Measurements from ENCODE around the gene UGT1A3.
"Not testable (repeated sequence)": the region's sequence is repeated elsewhere in the genome, so short reads cannot be mapped to it uniquely, and the experiment has no call there.

The UGT1A3 gene

DNA sequence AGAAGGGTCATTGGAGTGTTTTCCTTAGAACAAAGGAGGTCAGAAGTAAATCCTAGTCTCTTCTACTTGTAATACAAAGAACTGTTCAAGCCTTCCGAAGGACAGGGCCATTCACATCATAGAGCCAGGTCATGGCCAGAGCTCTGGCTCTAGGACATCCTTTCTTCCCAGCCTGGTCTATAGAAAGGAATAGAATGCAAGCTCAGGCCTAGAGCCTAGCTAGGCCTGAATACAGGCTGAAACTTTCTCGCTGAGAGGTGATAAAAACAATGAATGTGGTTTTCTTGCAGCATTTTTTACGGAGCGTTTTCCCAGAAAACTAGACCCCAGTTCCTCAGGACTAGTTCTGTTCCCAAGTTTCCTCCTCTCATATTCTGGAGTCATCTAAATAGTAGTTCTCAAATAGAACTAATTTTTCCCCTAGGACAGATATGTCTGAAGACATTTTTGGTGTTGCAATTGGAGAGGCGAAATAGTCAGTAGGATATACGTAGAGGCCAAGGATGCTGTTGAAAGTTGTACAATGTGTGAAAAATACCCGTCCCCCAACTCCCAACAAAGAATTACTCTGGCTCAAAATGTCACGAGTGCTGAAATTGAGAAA lies 29.3 kb upstream of the UGT1A3 start:
- Mint-ChIP-seq H3K9me3 (no peaks in the 10 kb centered on the region), H3K27me3 (no peaks in the 10 kb centered on the region), H3K36me3 (ENCODE audit: low read depth) (no peaks in the 10 kb centered on the region), H3K4me1 (ENCODE audit: low read depth) (no peaks in the 10 kb centered on the region), H3K4me3 (no peak overlapping the region), H3K27ac (no peak overlapping the region)

DNA sequence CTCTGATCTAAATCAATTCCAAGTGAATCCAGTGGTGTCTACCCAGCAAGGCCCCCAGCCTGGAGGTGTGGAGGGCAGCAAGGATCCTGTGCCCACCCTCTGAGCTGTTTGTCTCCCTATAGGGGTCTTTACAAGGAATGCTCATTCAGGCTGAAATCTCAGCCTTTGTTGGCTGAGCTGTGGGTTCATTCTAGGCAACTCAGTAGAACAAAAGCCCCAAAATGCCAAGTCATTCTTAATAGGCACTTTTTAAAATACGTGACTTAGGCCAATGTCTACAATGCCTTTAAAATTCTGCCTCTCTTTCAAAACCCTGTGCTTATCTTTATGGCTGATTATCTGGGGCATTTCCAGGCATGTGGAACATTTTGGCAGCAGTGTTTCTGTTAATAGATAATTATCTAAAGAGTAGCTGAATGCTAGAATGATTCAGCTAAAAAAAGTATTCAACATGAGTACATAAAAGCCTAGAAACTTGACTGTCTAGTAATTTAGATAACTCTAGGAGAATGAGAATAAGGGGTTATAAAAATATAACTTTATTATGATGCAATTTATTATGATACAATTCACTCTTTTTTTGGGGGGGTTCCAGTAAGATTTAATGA lies 28.7 kb upstream of the UGT1A3 start:
- no peak overlapping the region for H3K27ac Mint-ChIP-seq
- H3K9me3 Mint-ChIP-seq: no peaks in the 10 kb centered on the region
- H3K4me1 Mint-ChIP-seq (ENCODE audit: low read depth): no peaks in the 10 kb centered on the region
- no peak overlapping the region for H3K4me3 Mint-ChIP-seq
- no peaks in the 10 kb centered on the region for H3K27me3 Mint-ChIP-seq
- no peaks in the 10 kb centered on the region for H3K36me3 Mint-ChIP-seq (ENCODE audit: low read depth)

- H3K4me1 Mint-ChIP-seq (ENCODE audit: low read depth); H3K9me3 Mint-ChIP-seq; H3K27ac Mint-ChIP-seq; H3K36me3 Mint-ChIP-seq (ENCODE audit: low read depth); H3K27me3 Mint-ChIP-seq; H3K4me3 Mint-ChIP-seq: not testable (repeated sequence)
Observed at GRCh38 chr2:233700842-233701241, 28.0 kb upstream of the UGT1A3 start.

DNA sequence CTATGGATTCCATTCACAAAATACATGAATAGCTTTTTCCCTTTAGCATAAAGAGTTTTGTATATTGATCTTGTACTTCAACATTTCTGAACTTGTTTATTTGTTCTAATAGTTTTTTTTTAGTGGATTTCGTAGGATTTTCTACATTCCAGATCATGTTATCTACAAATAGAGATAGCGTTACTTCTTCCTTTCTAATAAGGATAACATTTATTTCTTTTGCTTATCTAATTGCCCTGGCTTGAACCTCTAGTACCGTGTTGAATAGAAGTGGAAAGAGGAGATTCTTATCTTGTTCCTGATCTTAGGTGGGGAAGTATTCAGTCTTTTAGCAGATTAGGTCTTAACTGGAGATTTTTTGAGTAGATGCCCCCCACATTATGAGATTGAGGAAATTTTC lies 26.6 kb upstream of the UGT1A3 start:
- Mint-ChIP-seq H3K9me3 (no peaks in the 10 kb centered on the region), H3K4me1 (ENCODE audit: low read depth) (no peaks in the 10 kb centered on the region), H3K27me3 (no peaks in the 10 kb centered on the region), H3K36me3 (ENCODE audit: low read depth) (no peaks in the 10 kb centered on the region), H3K27ac (no peak overlapping the region), H3K4me3 (no peak overlapping the region)

DNA sequence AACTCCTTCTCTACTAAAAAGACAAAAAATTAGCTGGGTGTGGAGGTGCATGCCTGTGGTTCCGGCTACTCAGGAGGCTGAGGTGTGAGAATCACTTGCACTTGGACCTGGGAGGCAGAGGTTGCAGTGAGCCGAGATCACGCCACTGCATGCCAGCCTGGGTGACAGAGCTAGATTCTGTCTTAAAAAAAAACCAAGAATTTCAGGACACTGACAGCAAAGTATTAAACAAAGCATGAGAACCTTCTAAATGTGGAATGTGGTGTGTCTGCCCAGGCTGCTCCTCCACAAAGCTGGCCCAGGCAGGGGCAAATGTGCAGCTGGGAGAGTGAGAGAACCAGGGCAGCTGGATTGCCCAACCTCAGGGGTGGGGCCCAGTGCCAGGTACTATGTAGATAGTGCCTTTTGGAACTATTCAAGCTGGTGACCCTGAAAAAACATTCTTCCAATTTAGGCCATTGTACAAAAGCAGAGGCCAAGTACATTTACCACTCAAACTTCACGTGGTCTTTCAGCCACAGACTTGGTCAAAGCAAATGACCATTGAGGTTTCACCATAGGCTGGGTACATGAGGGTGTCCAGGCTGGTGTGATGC lies 22.8 kb upstream of the UGT1A3 start:
- Mint-ChIP-seq H3K4me1 (ENCODE audit: low read depth) (no peaks in the 10 kb centered on the region), H3K27me3 (peaks cover 5% of the 10 kb centered on the region), H3K9me3 (no peaks in the 10 kb centered on the region), H3K36me3 (ENCODE audit: low read depth) (no peaks in the 10 kb centered on the region), H3K4me3 (no peak overlapping the region), H3K27ac (no peak overlapping the region)

DNA sequence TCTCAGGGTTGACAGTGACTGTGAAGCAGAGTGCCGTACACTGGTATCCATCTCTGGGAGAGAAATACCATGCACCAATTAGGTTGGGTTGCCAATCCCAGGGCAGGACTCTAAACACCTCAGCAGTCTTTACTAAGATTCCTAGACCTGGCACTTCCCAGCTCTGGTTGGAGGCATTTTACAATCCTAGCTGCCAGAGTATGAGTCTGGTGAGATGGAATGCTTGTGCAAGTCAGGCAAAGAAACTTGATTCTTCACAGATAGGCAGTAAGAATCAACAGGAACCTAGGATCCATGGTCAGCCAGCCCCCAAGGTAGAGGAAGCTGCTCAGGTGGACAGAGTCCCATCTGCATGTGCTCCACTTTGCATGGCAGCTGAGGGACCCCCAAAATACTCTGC lies 22.1 kb upstream of the UGT1A3 start:
- H3K4me1 Mint-ChIP-seq (ENCODE audit: low read depth): no peaks in the 10 kb centered on the region
- H3K36me3 Mint-ChIP-seq (ENCODE audit: low read depth): no peaks in the 10 kb centered on the region
- H3K27me3 Mint-ChIP-seq: peaks cover 5% of the 10 kb centered on the region
- H3K27ac Mint-ChIP-seq: no peak overlapping the region
- H3K4me3 Mint-ChIP-seq: no peak overlapping the region
- no peaks in the 10 kb centered on the region for H3K9me3 Mint-ChIP-seq

DNA sequence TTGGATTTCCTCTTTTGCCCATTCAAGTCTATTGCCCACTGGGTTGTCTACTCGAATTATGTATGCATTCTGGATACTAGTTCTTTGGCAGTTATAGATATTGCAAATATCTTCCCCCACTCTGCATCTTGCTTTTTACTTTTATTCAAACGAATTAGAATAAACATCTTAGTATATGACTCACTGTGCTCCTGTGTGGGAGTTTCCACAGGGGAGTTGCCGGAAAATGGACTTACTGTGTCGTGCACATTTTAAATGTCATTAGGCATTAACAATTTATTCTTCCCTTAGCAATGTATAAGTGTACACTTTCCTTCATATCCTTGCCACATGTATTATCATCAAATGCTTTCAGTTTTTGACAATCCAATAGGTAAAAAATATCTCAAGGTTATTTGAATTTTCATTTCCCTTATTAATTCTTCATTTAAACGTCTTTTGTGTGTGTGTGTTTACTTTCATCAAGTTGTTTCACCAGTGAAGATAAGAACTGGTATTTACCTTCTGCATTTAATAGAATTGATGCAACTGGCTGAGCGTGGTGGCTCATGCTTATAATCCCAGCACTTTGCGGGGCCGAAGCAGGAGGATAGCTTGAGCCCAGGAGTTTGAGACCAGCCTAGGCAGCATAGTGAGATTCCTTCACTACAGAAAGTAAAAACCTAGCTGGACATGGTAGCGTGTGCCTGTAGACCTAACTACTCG lies 20.8 kb upstream of the UGT1A3 start:
- no peak overlapping the region for H3K4me3 Mint-ChIP-seq
- no peaks in the 10 kb centered on the region for H3K9me3 Mint-ChIP-seq
- no peaks in the 10 kb centered on the region for H3K36me3 Mint-ChIP-seq (ENCODE audit: low read depth)
- H3K27ac Mint-ChIP-seq: no peak overlapping the region
- peaks cover 12% of the 10 kb centered on the region for H3K27me3 Mint-ChIP-seq
- H3K4me1 Mint-ChIP-seq (ENCODE audit: low read depth): no peaks in the 10 kb centered on the region

GRCh38 chr2:233708942-233709341 lies 19.9 kb upstream of the UGT1A3 start:
- no peaks in the 10 kb centered on the region for H3K4me1 Mint-ChIP-seq (ENCODE audit: low read depth)
- H3K27ac Mint-ChIP-seq: no peak overlapping the region
- H3K27me3 Mint-ChIP-seq: peaks cover 14% of the 10 kb centered on the region
- no peak overlapping the region for H3K4me3 Mint-ChIP-seq
- no peaks in the 10 kb centered on the region for H3K9me3 Mint-ChIP-seq
- no peaks in the 10 kb centered on the region for H3K36me3 Mint-ChIP-seq (ENCODE audit: low read depth)

DNA sequence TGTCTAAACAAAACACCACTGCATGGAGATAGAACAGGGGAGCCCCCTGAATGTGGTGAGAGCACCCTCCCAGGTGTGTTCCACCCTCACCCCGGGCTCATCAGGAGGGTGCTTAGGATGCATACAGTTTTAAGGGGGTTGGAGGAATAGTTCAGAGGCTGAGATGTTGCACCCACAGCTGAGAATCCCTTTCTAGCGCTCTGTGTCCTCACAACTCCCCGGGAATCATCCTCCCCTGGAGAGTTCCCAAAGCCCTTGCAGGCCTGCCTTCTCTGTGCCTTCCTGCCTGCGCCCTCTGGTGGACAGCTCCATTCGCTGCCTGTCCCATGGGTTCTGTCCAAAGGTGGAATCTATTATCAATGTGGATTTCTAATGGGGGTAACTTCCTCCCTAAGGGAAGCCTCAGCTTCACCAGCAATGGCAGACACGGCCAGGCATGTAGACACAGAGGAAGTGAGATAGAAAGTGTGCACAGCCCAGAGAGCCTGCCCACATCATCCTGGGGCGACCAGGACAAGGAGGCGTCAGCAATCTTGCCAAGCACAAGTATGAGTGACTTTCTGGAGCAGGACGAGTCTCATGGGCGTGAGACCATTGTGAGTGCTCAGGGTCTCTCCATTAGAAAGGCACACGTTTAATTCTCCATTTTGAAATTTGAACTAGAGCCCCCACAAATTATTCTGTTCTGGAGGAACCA lies 17.4 kb upstream of the UGT1A3 start:
- Mint-ChIP-seq H3K36me3 (ENCODE audit: low read depth) (no peaks in the 10 kb centered on the region), H3K4me3 (no peak overlapping the region), H3K27me3 (peaks cover 28% of the 10 kb centered on the region), H3K27ac (no peak overlapping the region), H3K4me1 (ENCODE audit: low read depth) (no peaks in the 10 kb centered on the region), H3K9me3 (no peaks in the 10 kb centered on the region)

GRCh38 chr2:233712611-233713261 lies 16.1 kb upstream of the UGT1A3 start, which contains the start of gene UGT1A5:
TSS of gene UGT1A5 (plus strand) at chr2:233712907. CDS start at chr2:233712992, 85 bp downstream.
- H3K4me1 Mint-ChIP-seq (ENCODE audit: low read depth): no peaks in the 10 kb centered on the region
- H3K4me3 Mint-ChIP-seq: no peak within 1 kb of the TSS
- H3K36me3 Mint-ChIP-seq (ENCODE audit: low read depth): no peaks in the 10 kb centered on the region
- H3K27me3 Mint-ChIP-seq: peaks cover 35% of the 10 kb centered on the region
- H3K9me3 Mint-ChIP-seq: no peaks in the 10 kb centered on the region
- H3K27ac Mint-ChIP-seq: no peak within 1 kb of the TSS

- Mint-ChIP-seq H3K4me1 (ENCODE audit: low read depth) (no peaks in the 10 kb centered on the region), H3K36me3 (ENCODE audit: low read depth) (no peaks in the 10 kb centered on the region), H3K27ac (no peak overlapping the region), H3K9me3 (no peaks in the 10 kb centered on the region), H3K27me3 (peaks cover 38% of the 10 kb centered on the region), H3K4me3 (no peak overlapping the region)
Observed at GRCh38 chr2:233713262-233713615, 15.6 kb upstream of the UGT1A3 start.

- H3K27ac Mint-ChIP-seq: no peak overlapping the region
- H3K36me3 Mint-ChIP-seq (ENCODE audit: low read depth): no peaks in the 10 kb centered on the region
- no peaks in the 10 kb centered on the region for H3K4me1 Mint-ChIP-seq (ENCODE audit: low read depth)
- no peaks in the 10 kb centered on the region for H3K9me3 Mint-ChIP-seq
- H3K27me3 Mint-ChIP-seq: peaks cover 42% of the 10 kb centered on the region
- no peak overlapping the region for H3K4me3 Mint-ChIP-seq
Observed at GRCh38 chr2:233714121-233714520, 14.7 kb upstream of the UGT1A3 start.

DNA sequence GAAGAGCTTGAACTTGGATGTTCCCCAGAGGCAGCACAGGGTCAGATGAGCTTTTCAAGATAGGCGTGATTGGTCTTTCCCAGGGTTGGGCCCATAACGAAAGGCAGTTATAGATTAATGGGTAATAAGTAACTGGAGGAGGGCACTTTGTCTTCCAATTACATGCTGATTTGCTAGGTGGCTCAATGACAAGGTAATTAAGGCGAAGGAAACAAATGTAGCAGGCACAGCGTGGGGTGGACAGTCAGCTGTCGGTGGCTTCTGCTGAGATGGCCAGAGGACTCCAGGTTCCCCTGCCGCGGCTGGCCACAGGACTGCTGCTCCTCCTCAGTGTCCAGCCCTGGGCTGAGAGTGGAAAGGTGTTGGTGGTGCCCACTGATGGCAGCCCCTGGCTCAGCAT lies 10.3 kb upstream of the UGT1A3 start, which contains the start of gene UGT1A4:
Gene UGT1A4 (plus strand): TSS at position 185 of the 400 bp plus-strand sequence. CDS start 85 bp downstream, at position 270.
- H3K27ac Mint-ChIP-seq: no peak within 1 kb of the TSS
- H3K27me3 Mint-ChIP-seq: peaks cover 46% of the 10 kb centered on the region
- H3K9me3 Mint-ChIP-seq: no peaks in the 10 kb centered on the region
- H3K36me3 Mint-ChIP-seq (ENCODE audit: low read depth): no peaks in the 10 kb centered on the region
- H3K4me3 Mint-ChIP-seq: no peak within 1 kb of the TSS
- no peaks in the 10 kb centered on the region for H3K4me1 Mint-ChIP-seq (ENCODE audit: low read depth)

DNA sequence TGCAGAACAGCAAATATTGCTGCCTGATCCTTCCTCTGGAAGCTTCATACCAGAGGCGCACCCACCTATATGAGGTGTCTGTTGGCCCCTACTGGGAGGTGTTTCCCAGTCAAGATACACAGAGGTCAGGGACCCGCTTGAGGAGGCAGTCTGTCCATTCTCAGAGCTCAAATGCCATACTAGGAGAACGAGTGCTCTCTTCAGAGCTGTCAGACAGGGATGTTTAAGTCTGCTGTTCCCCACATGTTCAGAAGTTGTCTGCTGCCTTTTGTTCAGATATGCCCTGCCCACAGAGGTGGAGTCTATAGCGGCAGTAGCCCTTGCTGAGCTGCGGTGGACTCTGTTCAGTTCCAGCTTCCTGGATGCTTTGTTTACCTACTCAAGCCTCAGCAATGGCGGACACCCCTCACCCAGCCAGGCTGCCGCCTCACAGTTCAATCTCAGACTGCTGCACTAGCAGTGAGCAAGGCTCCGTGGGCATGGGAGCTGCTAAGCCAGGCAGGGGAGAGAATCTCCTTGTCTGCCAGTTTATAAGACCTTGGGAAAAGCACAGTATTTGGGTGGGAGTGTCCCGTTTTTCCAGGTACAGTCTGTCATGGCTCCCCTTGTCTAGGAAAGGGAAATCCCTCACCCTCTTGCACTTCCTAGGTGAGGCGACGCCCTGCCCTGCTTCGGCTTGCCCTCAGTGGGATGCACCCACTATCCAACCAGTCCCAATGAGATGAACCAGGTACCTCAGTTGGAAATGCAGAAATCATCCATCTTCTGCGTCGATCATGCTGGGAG lies 8.2 kb downstream of the UGT1A3 start:
- H3K9me3 Mint-ChIP-seq; H3K4me3 Mint-ChIP-seq; H3K27ac Mint-ChIP-seq; H3K4me1 Mint-ChIP-seq (ENCODE audit: low read depth); H3K36me3 Mint-ChIP-seq (ENCODE audit: low read depth): not testable (repeated sequence)
- peaks cover 36% of the 10 kb centered on the region for H3K27me3 Mint-ChIP-seq

Data from stimulated activated naive CD8-positive, alpha-beta T cell treated with anti-CD3 and anti-CD28 coated beads, Interleukin-15, Interleukin-2, amounts not matched to agents 100 ng/mL and 50 ng/mL, for 24 hours (primary cell).